Small intestine (tissue), 7 donors: ENCODE measurements around the gene VSIG2. TPM values are rescaled to one million over a fixed set of nuclear protein-coding genes. Genes with fewer than 3 reads are reported as not detected.

Experiments used
- DNase-seq, 2 donors: peaks; one replicate each; pipeline versions ENCODE4 v3.0.0 to v3.0.0-alpha.2; 2013
- FAIRE-seq: peaks from 2 replicates; lab custom pipeline; 2012; peaks lifted over from hg19 to GRCh38; lab: Jason Lieb, UNC
- H3K27ac ChIP-seq, 3 donors: one replicate each; pipeline ENCODE4 v1.5.1; 2013; ENCODE audit warnings: low read length in 2 of 3, mild to moderate bottlenecking in 2 of 3, control low read depth in 1 of 3, inconsistent platforms in 1 of 3, low read depth in 1 of 3, moderate library complexity in 1 of 3
- H3K27me3 ChIP-seq, 3 donors: one replicate each; pipeline ENCODE4 v1.6.1; 2013; ENCODE audit warnings: low read length in 3 of 3, inconsistent platforms in 1 of 3; ENCODE audit not compliant: control insufficient read depth in 3 of 3, insufficient read depth in 3 of 3
- H3K36me3 ChIP-seq, 3 donors: one replicate each; pipeline ENCODE4 v1.6.1; 2013; ENCODE audit warnings: low read length in 3 of 3, inconsistent platforms in 1 of 3, low read depth in 1 of 3, mild to moderate bottlenecking in 1 of 3, moderate library complexity in 1 of 3; ENCODE audit not compliant: control insufficient read depth in 3 of 3, insufficient read depth in 2 of 3
- H3K4me1 ChIP-seq, 3 donors: one replicate each; pipeline ENCODE4 v1.6.1; 2013; ENCODE audit warnings: low read length in 2 of 3, inconsistent platforms in 1 of 3, low read depth in 1 of 3, mild to moderate bottlenecking in 1 of 3, moderate library complexity in 1 of 3; ENCODE audit not compliant: control insufficient read depth in 3 of 3, insufficient read depth in 2 of 3
- H3K4me3 ChIP-seq, 3 donors: one replicate each; pipeline ENCODE4 v1.5.1; 2013; ENCODE audit warnings: low read length in 3 of 3, control low read depth in 1 of 3, inconsistent platforms in 1 of 3, low read depth in 1 of 3, mild to moderate bottlenecking in 1 of 3, moderate library complexity in 1 of 3
- H3K9me3 ChIP-seq, 2 donors: one replicate each; pipeline ENCODE4 v1.6.1; 2013; ENCODE audit warnings: low read depth in 1 of 2, low read length in 1 of 2; ENCODE audit not compliant: control insufficient read depth in 2 of 2, insufficient read depth in 1 of 2
- whole genome bisulfite sequencing, 3 donors: extraction: QIAGEN DNeasy Blood & Tissue Kit; methylation state at CpG; one replicate each; pipeline ENCODE4 v1.1.7; 2013; 5-methylcytosine and 5-hydroxymethylcytosine counted together
- polyA plus RNA-seq, 4 donors: library from polyadenylated mRNA; stranded (reverse) in 3 of 4; unstranded in 1 of 4; fragments of 200-250 nt in 3 of 4; fragments of 120-200 nt in 1 of 4; gene quantifications; one replicate each; pipeline versions ENCODE4 v1.2.1 to v1.2.3, GENCODE V29; 2013
- donor health status: healthy with polysubstance abuse.
- donor health status: control.
- donor health status: control.
- donor health status: Bipolar disorder and iron deficiency.
- donor health status: healthy.

The VSIG2 gene
- polyA plus RNA-seq, 4 donors = 0.91 to 6.4 TPM; not detected in 2

GRCh38 chr11:124756033-124756752 is 4.1 kb upstream of the VSIG2 start:
- no peak for DNase-seq
- peaks cover 0 to 93% (median 13%) of the 10 kb centered on the region in 3 donors for H3K27me3 ChIP-seq
- 39 to 68% (median 46%) methylated on average over 9 of the region's 9 CpGs for WGBS, 3 donors
- H3K27ac ChIP-seq = no peak overlapping the region
- peaks cover 0 to 39% (median 0%) of the 10 kb centered on the region in 3 donors for H3K4me1 ChIP-seq
- H3K9me3 ChIP-seq = peaks cover 0 to 6% of the 10 kb centered on the region in 2 donors
- H3K36me3 ChIP-seq = no peaks in the 10 kb centered on the region
- H3K4me3 ChIP-seq = no peak overlapping the region
- no peak for FAIRE-seq

GRCh38 chr11:124754710-124755109 is 2.7 kb upstream of the VSIG2 start:
- Histone ChIP-seq H3K4me3 (no peak overlapping the region), H3K27ac (no peak overlapping the region), H3K36me3 (no peaks in the 10 kb centered on the region), H3K4me1 (peaks cover 0 to 28% (median 0%) of the 10 kb centered on the region in 3 donors), H3K9me3 (no peaks in the 10 kb centered on the region), H3K27me3 (peaks cover 0 to 91% (median 5%) of the 10 kb centered on the region in 3 donors)
- FAIRE-seq (no peak), DNase-seq (no peak)
- 72 to 82% (median 77%) methylated on average over 6 of the region's 6 CpGs for WGBS, 3 donors

- FAIRE-seq = no peak
- H3K27me3 ChIP-seq = peaks cover 0 to 91% (median 2%) of the 10 kb centered on the region in 3 donors
- 77 to 91% (median 90%) methylated on average over 4 of the region's 4 CpGs for WGBS, 3 donors
These were observed 2.3 kb upstream of the VSIG2 start for GRCh38 chr11:124754309-124754708.

GRCh38 chr11:124753624-124754023 is 1.6 kb upstream of the VSIG2 start:
- no peaks in the 10 kb centered on the region for H3K36me3 ChIP-seq
- H3K9me3 ChIP-seq = no peaks in the 10 kb centered on the region
- 88 to 94% (median 93%) methylated on average over 7 of the region's 7 CpGs for WGBS, 3 donors
- H3K4me1 ChIP-seq = peaks cover 0 to 22% (median 0%) of the 10 kb centered on the region in 3 donors
- no peak overlapping the region for H3K27ac ChIP-seq
- peaks cover 0 to 91% (median 0%) of the 10 kb centered on the region in 3 donors for H3K27me3 ChIP-seq
- H3K4me3 ChIP-seq = no peak overlapping the region
- FAIRE-seq (no peak), DNase-seq (no peak)

More at GRCh38 chr11:124754309-124754708, 2.3 kb upstream of the VSIG2 start:
- H3K4me3 ChIP-seq = no peak overlapping the region
- H3K9me3 ChIP-seq = no peaks in the 10 kb centered on the region
- no peaks in the 10 kb centered on the region for H3K36me3 ChIP-seq
- DNase-seq = no peak
- H3K4me1 ChIP-seq = peaks cover 0 to 27% (median 0%) of the 10 kb centered on the region in 3 donors
- H3K27ac ChIP-seq = no peak overlapping the region

- Histone ChIP-seq H3K27ac (no peak overlapping the region), H3K4me3 (no peak overlapping the region), H3K4me1 (peaks cover 0 to 17% (median 0%) of the 10 kb centered on the region in 3 donors), H3K9me3 (no peaks in the 10 kb centered on the region), H3K36me3 (no peaks in the 10 kb centered on the region), H3K27me3 (peaks cover 0 to 91% (median 0%) of the 10 kb centered on the region in 3 donors)
- DNase-seq (no peak), FAIRE-seq (no peak)
These were observed 1.1 kb upstream of the VSIG2 start for GRCh38 chr11:124753205-124753604.

- no peaks in the 10 kb centered on the region for H3K9me3 ChIP-seq
- peaks cover 0 to 91% (median 0%) of the 10 kb centered on the region in 3 donors for H3K27me3 ChIP-seq
- H3K4me1 ChIP-seq = peaks cover 0 to 14% (median 0%) of the 10 kb centered on the region in 3 donors
- no peak for DNase-seq
- no peak for FAIRE-seq
- peak overlapping the region in 1 of 3 donors; percentile 19 for H3K4me3 ChIP-seq
- WGBS, 3 donors = 53 to 73% (median 68%) methylated on average over 10 of the region's 10 CpGs
- H3K36me3 ChIP-seq = no peaks in the 10 kb centered on the region
- no peak overlapping the region for H3K27ac ChIP-seq
These were observed 532 bp upstream of the VSIG2 start for GRCh38 chr11:124752471-124753102.

GRCh38 chr11:124751391-124751740 is 689 bp downstream of the VSIG2 start:
- WGBS, 3 donors = 64 to 80% (median 72%) methylated on average over 11 of the region's 11 CpGs
- FAIRE-seq = no peak
- H3K4me3 ChIP-seq = peak overlapping the region in 1 of 3 donors; percentile 9

GRCh38 chr11:124749912-124750311 is 2.1 kb downstream of the VSIG2 start:
- Histone ChIP-seq H3K9me3 (no peaks in the 10 kb centered on the region), H3K4me1 (peaks cover 0 to 23% (median 0%) of the 10 kb centered on the region in 3 donors), H3K4me3 (no peak overlapping the region), H3K36me3 (no peaks in the 10 kb centered on the region), H3K27ac (no peak overlapping the region), H3K27me3 (peaks cover 0 to 94% (median 4%) of the 10 kb centered on the region in 3 donors)
- FAIRE-seq = no peak
- DNase-seq = no peak
- WGBS, 3 donors = 66 to 86% (median 84%) methylated on average over 1 of the region's 1 CpG

More at GRCh38 chr11:124751391-124751740, 689 bp downstream of the VSIG2 start:
- Histone ChIP-seq H3K27me3 (peaks cover 0 to 90% (median 2%) of the 10 kb centered on the region in 3 donors), H3K9me3 (no peaks in the 10 kb centered on the region), H3K36me3 (no peaks in the 10 kb centered on the region), H3K27ac (no peak overlapping the region), H3K4me1 (peaks cover 0 to 18% (median 0%) of the 10 kb centered on the region in 3 donors)
- DNase-seq = no peak
